RWPE2 (cell line): Measurements from ENCODE around the gene OTUD7B.
A peak's percentile ranks its signal among the peaks of the same experiment; 100 is the strongest.
"Not testable (repeated sequence)": the region's sequence is repeated elsewhere in the genome, so short reads cannot be mapped to it uniquely, and the experiment has no call there.

Experiments
- ATAC-seq: fragments of 200-7000 bp; cut with Tn5 transposase; 3 replicates; pipeline ENCODE4 v1.9.1; 2021; ENCODE audit warnings: low read depth
- DNase-seq: peaks from one replicate; pipeline ENCODE4 v3.0.0-alpha.2; 2020; ENCODE audit warnings: low spot score
- H3K27ac ChIP-seq: fragments of 450-650 bp; 2 replicates; pipeline ENCODE4 v1.5.1; 2017; ENCODE audit warnings: mild to moderate bottlenecking; ENCODE audit not compliant: poor library complexity, severe bottlenecking
- H3K27me3 ChIP-seq: fragments of 250-450 bp; sonication (Bioruptor Pico); 2 replicates; pipeline ENCODE4 v1.5.1; 2021; ENCODE audit warnings: mild to moderate bottlenecking, moderate library complexity; ENCODE audit not compliant: insufficient read depth, poor library complexity, severe bottlenecking
- H3K36me3 ChIP-seq: fragments of 250-450 bp; sonication (Bioruptor Pico); 2 replicates; pipeline ENCODE4 v1.5.1; 2020; ENCODE audit warnings: low read depth, mild to moderate bottlenecking, moderate library complexity
- H3K4me1 ChIP-seq: fragments of 250-450 bp; sonication (Bioruptor Pico); 2 replicates; pipeline ENCODE4 v1.5.1; 2021; ENCODE audit warnings: mild to moderate bottlenecking, moderate library complexity; ENCODE audit not compliant: insufficient read depth, poor library complexity, severe bottlenecking
- H3K4me3 ChIP-seq: fragments of 250-450 bp; sonication (Bioruptor Pico); 2 replicates; pipeline ENCODE4 v1.5.1; 2021; ENCODE audit warnings: mild to moderate bottlenecking, moderate library complexity; ENCODE audit not compliant: severe bottlenecking
- H3K9me3 ChIP-seq: fragments of 250-450 bp; sonication (Bioruptor Pico); 2 replicates; pipeline ENCODE4 v1.5.1; 2021; ENCODE audit warnings: mild to moderate bottlenecking, moderate library complexity; ENCODE audit not compliant: severe bottlenecking
- TF ChIP-seq, protein P1 (sequence below): fragments of 450-650 bp; IDR thresholded peaks from one replicate; pipeline ENCODE4 v1.5.1; 2017; ENCODE audit warnings: mild to moderate bottlenecking, moderate library complexity; ENCODE audit not compliant: poor library complexity, severe bottlenecking

Gene OTUD7B

DNA sequence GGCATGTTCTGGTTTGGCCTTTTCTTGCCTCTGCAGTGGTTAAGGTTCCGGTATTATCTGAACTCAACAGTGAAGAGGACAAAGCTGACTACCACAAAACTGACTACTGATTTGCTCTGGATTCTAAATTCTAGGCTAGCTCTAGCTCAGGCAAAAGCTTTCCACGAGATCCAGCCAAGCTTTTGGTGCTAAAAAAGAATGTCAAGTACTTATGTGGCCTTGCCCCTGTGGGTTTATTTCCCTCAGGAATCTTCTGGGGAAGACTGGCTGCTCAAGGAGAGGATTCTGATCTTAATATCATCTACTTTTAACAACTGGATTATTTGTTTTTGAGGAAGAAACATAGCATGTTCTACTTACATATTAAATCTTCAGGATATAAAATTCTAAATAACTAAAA is 47.8 kb downstream of the OTUD7B start:
- DNase-seq (no peak), ATAC-seq (no peak)
- Histone ChIP-seq H3K36me3 (peaks cover 70% of the 10 kb centered on the region), H3K27ac (no peak overlapping the region), H3K4me1 (no peaks in the 10 kb centered on the region), H3K27me3 (no peaks in the 10 kb centered on the region), H3K4me3 (no peak overlapping the region), H3K9me3 (no peaks in the 10 kb centered on the region)
- TF ChIP-seq, protein P1, sequence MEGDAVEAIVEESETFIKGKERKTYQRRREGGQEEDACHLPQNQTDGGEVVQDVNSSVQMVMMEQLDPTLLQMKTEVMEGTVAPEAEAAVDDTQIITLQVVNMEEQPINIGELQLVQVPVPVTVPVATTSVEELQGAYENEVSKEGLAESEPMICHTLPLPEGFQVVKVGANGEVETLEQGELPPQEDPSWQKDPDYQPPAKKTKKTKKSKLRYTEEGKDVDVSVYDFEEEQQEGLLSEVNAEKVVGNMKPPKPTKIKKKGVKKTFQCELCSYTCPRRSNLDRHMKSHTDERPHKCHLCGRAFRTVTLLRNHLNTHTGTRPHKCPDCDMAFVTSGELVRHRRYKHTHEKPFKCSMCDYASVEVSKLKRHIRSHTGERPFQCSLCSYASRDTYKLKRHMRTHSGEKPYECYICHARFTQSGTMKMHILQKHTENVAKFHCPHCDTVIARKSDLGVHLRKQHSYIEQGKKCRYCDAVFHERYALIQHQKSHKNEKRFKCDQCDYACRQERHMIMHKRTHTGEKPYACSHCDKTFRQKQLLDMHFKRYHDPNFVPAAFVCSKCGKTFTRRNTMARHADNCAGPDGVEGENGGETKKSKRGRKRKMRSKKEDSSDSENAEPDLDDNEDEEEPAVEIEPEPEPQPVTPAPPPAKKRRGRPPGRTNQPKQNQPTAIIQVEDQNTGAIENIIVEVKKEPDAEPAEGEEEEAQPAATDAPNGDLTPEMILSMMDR, result no peak

DNA sequence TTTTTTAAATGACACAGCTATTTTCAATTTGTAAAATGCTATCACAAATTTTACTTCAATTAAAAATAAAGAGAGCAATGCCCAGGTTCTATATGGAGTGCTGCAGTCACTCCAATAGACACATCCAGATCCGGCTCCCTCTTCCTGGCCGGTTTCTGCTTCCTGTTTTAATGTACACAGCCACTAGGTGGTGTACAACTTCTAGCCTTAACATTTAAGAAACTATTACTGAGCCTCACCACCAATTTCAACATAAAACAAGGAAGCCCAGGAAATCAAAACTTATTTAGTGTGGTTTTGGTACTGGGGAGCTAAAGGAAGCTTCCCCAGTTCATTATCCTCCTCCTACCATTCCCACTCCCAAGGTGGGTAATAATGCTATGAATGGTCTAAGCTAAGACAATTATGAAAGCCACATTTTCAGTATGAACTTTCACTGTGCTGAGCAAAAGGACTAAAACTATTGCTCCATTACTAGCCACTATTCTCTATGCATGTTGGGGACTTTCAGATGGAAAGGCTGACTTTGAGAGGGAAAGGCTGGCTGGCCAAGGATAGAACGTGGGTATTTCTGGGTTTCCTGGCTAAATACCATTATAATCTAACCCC is 48.4 kb downstream of the OTUD7B start:
- ATAC-seq (peak; percentile 68; the same call in 2 of the 3 replicates), DNase-seq (no peak)
- TF ChIP-seq, protein P1, result peak; percentile 88
- peaks cover 67% of the 10 kb centered on the region for H3K36me3 ChIP-seq
- no peak overlapping the region for H3K27ac ChIP-seq
- H3K4me3 ChIP-seq, result no peak overlapping the region
- no peaks in the 10 kb centered on the region for H3K4me1 ChIP-seq
- no peaks in the 10 kb centered on the region for H3K9me3 ChIP-seq
- no peaks in the 10 kb centered on the region for H3K27me3 ChIP-seq

DNA sequence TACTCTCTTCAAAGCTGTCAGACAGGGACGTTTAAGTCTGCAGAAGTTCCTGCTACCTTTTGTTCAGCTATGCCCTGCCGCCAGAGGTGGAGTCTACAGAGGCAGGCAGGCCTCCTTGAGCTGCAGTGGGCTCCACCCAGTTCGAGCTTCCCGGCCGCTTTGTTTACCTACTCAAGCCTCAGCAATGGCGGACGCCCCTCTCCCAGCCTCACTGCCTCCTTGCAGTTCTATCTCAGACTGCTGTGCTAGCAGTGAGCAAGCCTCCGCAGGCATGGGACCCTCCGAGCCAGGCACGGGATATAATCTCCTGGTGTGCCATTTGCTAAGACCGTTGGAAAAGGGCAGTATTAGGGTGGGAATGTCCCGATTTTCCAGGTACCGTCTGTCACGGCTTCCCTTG is 53.0 kb downstream of the OTUD7B start:
- H3K27ac ChIP-seq, H3K4me1 ChIP-seq, DNase-seq, H3K27me3 ChIP-seq, H3K4me3 ChIP-seq, H3K9me3 ChIP-seq, ATAC-seq: not testable (repeated sequence)
- H3K36me3 ChIP-seq, result peaks cover 32% of the 10 kb centered on the region

DNA sequence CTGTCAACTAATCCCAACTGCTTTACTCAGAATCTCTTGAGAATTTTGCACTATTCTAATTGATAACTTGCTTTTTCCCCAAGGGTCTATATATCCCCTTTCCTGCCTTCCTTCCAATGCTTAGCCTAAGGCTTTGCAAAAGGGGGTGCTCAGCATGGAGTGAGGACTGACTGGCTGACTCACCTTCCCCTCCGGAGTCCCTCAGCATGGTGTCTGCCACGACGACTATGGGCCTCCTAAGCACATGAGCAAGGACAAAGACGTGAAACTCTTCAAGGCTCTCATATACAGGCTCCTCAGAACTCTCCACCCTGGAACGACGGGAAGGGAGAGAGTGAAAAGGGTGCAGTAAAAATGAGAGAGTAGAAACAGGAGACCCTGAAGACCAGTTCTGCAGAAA is 60.6 kb downstream of the OTUD7B start:
- DNase-seq (no peak), ATAC-seq (no peak)
- peaks cover 43% of the 10 kb centered on the region for H3K36me3 ChIP-seq
- no peaks in the 10 kb centered on the region for H3K27me3 ChIP-seq
- no peaks in the 10 kb centered on the region for H3K4me1 ChIP-seq
- TF ChIP-seq, protein P1, result no peak
- H3K27ac ChIP-seq, result no peak overlapping the region
- no peaks in the 10 kb centered on the region for H3K9me3 ChIP-seq
- no peak overlapping the region for H3K4me3 ChIP-seq

DNA sequence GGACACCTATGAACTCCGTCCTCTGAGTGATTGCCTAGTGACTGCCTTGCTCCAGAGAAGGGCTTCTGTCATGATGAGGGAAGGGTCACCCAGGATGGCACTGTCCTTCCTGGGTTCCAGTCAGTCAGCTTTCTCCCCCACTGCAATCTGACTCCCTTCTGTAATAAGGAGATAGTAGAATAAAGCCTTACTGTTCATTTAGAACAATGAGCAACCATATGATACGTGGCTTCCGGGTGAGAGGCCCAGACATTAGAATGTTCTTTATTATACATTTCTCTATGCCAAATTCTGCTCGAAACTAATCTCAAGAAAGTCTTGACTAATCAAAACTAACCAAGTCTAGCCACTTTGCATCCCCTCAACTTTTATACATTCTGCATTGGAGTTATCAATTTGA is 65.3 kb downstream of the OTUD7B start:
- DNase-seq (no peak), ATAC-seq (no peak)
- H3K4me1 ChIP-seq, result peaks cover 5% of the 10 kb centered on the region
- H3K36me3 ChIP-seq, result peaks cover 36% of the 10 kb centered on the region
- no peaks in the 10 kb centered on the region for H3K27me3 ChIP-seq
- H3K27ac ChIP-seq, result no peak overlapping the region
- H3K4me3 ChIP-seq, result no peak overlapping the region
- TF ChIP-seq, protein P1, result no peak
- no peaks in the 10 kb centered on the region for H3K9me3 ChIP-seq
